ENCODE data around the gene NPC1.
"Not testable (repeated sequence)": the region's sequence is repeated elsewhere in the genome, so short reads cannot be mapped to it uniquely, and the experiment has no call there.

Gene NPC1

GRCh38 chr18:23608211-23608610 is 21.9 kb upstream of the NPC1 start:
- no peak for DNase-seq

- DNase-seq, result no peak
Measured at GRCh38 chr18:23605941-23606340, 19.6 kb upstream of the NPC1 start.

GRCh38 chr18:23599809-23600208 is 13.5 kb upstream of the NPC1 start:
- DNase-seq, result no peak

GRCh38 chr18:23596183-23596582 is 9.9 kb upstream of the NPC1 start:
- no peak for DNase-seq

- no peak for DNase-seq
Measured at GRCh38 chr18:23595591-23595990, 9.3 kb upstream of the NPC1 start.

GRCh38 chr18:23593720-23594119 is 7.4 kb upstream of the NPC1 start:
- DNase-seq, result no peak

- no peak for DNase-seq
Measured at GRCh38 chr18:23592911-23593310, 6.6 kb upstream of the NPC1 start.

GRCh38 chr18:23591011-23591410 is 4.7 kb upstream of the NPC1 start:
- no peak for DNase-seq

GRCh38 chr18:23588836-23589560 is 2.7 kb upstream of the NPC1 start:
- no peak for DNase-seq

GRCh38 chr18:23587220-23587642 is 925 bp upstream of the NPC1 start:
- DNase-seq, result no peak

GRCh38 chr18:23585897-23586248 is 433 bp downstream of the NPC1 start:
- no peak for DNase-seq

GRCh38 chr18:23585007-23585871 is 1.1 kb downstream of the NPC1 start:
- no peak for DNase-seq

GRCh38 chr18:23584019-23584983 is 2.0 kb downstream of the NPC1 start:
- DNase-seq, result no peak

- no peak for DNase-seq
Measured at GRCh38 chr18:23583071-23583865, 3.0 kb downstream of the NPC1 start.

- no peak for DNase-seq
Measured at GRCh38 chr18:23580677-23581367, 5.5 kb downstream of the NPC1 start.

GRCh38 chr18:23578891-23579653 is 7.2 kb downstream of the NPC1 start:
- DNase-seq, result no peak

GRCh38 chr18:23578067-23578701 is 8.1 kb downstream of the NPC1 start:
- DNase-seq, result no peak

- DNase-seq, result not testable (repeated sequence)
Measured at GRCh38 chr18:23577521-23577920, 8.8 kb downstream of the NPC1 start.

GRCh38 chr18:23575309-23575651 is 11.0 kb downstream of the NPC1 start:
- DNase-seq, result no peak

GRCh38 chr18:23574611-23575308 is 11.5 kb downstream of the NPC1 start:
- DNase-seq, result no peak

Measured in left hindlimb (tissue), 1 donor.